ENCODE measurements around the gene IRAG1. TPM values are rescaled to one million over a fixed set of nuclear protein-coding genes. Genes with fewer than 3 reads are reported as not detected.

Gene IRAG1
- total and polyA plus RNA-seq, 2 donors (not counting 3 experiments of a cell fraction or from before 2014, with no cell fraction given) = 0.22 to 0.38 TPM

DNA sequence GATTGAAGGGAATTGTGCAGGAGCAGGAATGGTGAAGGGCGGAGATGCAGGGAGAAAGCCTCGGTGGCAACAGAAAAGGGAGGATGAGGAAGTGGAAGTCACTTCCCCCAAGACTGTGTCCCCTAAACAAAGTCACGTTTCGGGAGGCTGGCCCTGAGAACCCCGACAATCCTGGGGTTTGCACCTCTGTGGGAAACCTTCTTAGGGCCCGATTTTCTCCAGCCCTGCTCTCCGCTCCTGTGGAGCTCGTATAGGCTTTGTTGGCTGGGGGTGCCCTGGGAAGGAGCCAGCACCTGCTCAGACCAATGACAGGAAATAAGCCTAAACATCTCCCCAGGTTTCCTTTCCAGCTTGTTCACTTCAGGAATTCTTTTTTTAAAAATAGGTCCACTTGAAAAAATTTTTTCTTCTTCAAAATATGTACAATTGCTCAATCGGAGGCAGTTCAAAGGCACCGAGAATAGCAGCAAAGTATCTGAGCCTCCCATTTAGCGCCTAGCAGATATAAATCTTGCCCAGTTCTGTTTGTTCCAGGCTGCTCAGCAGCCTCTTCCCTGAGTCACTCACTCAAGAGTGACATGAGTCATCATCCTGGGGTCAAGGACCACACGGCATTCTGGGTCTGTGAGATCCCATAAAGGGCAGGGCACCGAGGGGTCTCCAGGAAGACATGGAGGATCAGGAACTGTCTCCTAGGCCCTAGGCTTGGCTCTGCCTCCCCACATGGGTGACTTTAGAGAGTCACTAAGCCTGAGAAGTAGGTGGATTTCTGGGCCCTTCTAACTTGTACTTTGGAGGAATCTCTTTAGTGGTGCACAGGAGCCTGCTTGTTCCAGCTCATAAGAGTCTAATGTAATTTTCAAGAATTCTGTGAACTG is 34.0 kb downstream of the IRAG1 start:
- no peaks in the 10 kb centered on the region for H3K79me2 ChIP-seq (ENCODE audit: control insufficient read depth, insufficient read depth, low read length)
- no peaks in the 10 kb centered on the region for H3K27me3 ChIP-seq (ENCODE audit: control insufficient read depth in 2 of 2, insufficient read depth in 2 of 2, low read length in 2 of 2)
- ChIA-PET CTCF (interaction anchor here (0.6 to 1.2 kb wide), 4 partner anchors 76 to 246 kb away, joined by 3 to 4 read pairs (median 3); partner anchors contain the start of gene RNF141), POLR2A (no interaction called here)
- FAIRE-seq (peak; percentile 95), DNase-seq (ENCODE audit: low read depth, low spot score) (peak; percentile 90)
- H3K27ac ChIP-seq (ENCODE audit: insufficient read depth, low read depth, low read length) = peak overlapping the region; percentile 67
- no peaks in the 10 kb centered on the region for H4K20me1 ChIP-seq (replicated peaks; ENCODE audit: control insufficient read depth, extremely low read depth, insufficient read depth, low read length)
- peaks cover 34% of the 10 kb centered on the region for H3K4me1 ChIP-seq (ENCODE audit: control insufficient read depth, extremely low read depth, insufficient read depth, low read length)
- no peaks in the 10 kb centered on the region for H3K36me3 ChIP-seq (ENCODE audit: control insufficient read depth in 2 of 2, extremely low read depth in 1 of 2, insufficient read depth in 2 of 2, low read length in 2 of 2)
- H3K4me3 ChIP-seq (replicated peaks in 1 of 3; ENCODE audit: insufficient read depth in 1 of 3, low read depth in 1 of 3, low read length in 3 of 3) = no peak overlapping the region
- intact Hi-C loops (cut with micrococcal nuclease) (loop anchor here (1.0 to 5.0 kb wide), 2 partner anchors 76 to 337 kb away; no protein-coding TSS in a partner anchor), dilution Hi-C loops (cut with MboI; ENCODE audit: extremely low pct_ligation_motif_present, low sequenced_read_pairs) (no loop called here)
- no peak overlapping the region for H3K4me2 ChIP-seq (ENCODE audit: insufficient read depth, low read length)
- TSS peak; percentile 48 for BruUV-seq (replicated peaks)
- peak overlapping the region; percentile 14 for H2AFZ ChIP-seq (ENCODE audit: low read depth, low read length)
- H3K9me3 ChIP-seq (replicated peaks; ENCODE audit: control insufficient read depth, insufficient read depth, low read length) = no peaks in the 10 kb centered on the region
- H3K9me1 ChIP-seq (replicated peaks; ENCODE audit: control insufficient read depth, extremely low read depth, insufficient read depth, low read length) = no peaks in the 10 kb centered on the region
- peak overlapping the region; percentile 14 for H3K9ac ChIP-seq (replicated peaks; ENCODE audit: extremely low read depth, insufficient read depth, low read length)
- TF ChIP-seq EZH2 (IDR thresholded peaks at IDR 0.05; ENCODE audit: borderline replicate concordance, low read depth, low read length, severe bottlenecking) = no peak
- peak; percentile 90 for TF ChIP-seq GATA2 (IDR thresholded peaks at IDR 0.05; ENCODE audit: insufficient read depth, insufficient read length, low read depth, low read length)
- TF ChIP-seq POLR2A (IDR thresholded peaks at IDR 0.05; ENCODE audit: low read depth, low read length) = no peak
- TF ChIP-seq POLR2AphosphoS5 (IDR thresholded peaks at IDR 0.05; ENCODE audit: insufficient read depth, low read depth, low read length) = peak; percentile 85
- TF ChIP-seq, protein P1, sequence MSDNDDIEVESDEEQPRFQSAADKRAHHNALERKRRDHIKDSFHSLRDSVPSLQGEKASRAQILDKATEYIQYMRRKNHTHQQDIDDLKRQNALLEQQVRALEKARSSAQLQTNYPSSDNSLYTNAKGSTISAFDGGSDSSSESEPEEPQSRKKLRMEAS (IDR thresholded peaks at IDR 0.05; ENCODE audit: insufficient read depth, insufficient read length) = no peak
- TF ChIP-seq FOS (IDR thresholded peaks at IDR 0.05; ENCODE audit: borderline replicate concordance, insufficient read depth, low read length) = peak; percentile 99
- peak; percentile 97 for TF ChIP-seq JUN (IDR thresholded peaks at IDR 0.05; ENCODE audit: borderline replicate concordance, insufficient read depth, insufficient read length, low read depth)
- TF ChIP-seq, protein P2, sequence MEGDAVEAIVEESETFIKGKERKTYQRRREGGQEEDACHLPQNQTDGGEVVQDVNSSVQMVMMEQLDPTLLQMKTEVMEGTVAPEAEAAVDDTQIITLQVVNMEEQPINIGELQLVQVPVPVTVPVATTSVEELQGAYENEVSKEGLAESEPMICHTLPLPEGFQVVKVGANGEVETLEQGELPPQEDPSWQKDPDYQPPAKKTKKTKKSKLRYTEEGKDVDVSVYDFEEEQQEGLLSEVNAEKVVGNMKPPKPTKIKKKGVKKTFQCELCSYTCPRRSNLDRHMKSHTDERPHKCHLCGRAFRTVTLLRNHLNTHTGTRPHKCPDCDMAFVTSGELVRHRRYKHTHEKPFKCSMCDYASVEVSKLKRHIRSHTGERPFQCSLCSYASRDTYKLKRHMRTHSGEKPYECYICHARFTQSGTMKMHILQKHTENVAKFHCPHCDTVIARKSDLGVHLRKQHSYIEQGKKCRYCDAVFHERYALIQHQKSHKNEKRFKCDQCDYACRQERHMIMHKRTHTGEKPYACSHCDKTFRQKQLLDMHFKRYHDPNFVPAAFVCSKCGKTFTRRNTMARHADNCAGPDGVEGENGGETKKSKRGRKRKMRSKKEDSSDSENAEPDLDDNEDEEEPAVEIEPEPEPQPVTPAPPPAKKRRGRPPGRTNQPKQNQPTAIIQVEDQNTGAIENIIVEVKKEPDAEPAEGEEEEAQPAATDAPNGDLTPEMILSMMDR (IDR thresholded peaks at IDR 0.05; ENCODE audit: extremely low read depth in 1 of 2, insufficient read depth in 1 of 2, low read depth in 1 of 2, low read length in 2 of 2) = no peak
- no peak for TF ChIP-seq MYC (IDR thresholded peaks at IDR 0.05; ENCODE audit: low read depth, low read length)

All from endothelial cell of umbilical vein (primary cell).